Glutamatergic neuron (in vitro differentiated cells): ENCODE results near the gene TMEM14A. TPM values are rescaled to one million over a fixed set of nuclear protein-coding genes. Genes with fewer than 3 reads are reported as not detected.
"Not testable (repeated sequence)": the region's sequence is repeated elsewhere in the genome, so short reads cannot be mapped to it uniquely, and the experiment has no call there.

Experiments
- DNase-seq: peaks from one replicate; pipeline ENCODE4 v3.0.0; 2022
- H3K27ac Mint-ChIP-seq: one replicate; pipeline ENCODE4 v1.8.0; 2020; ENCODE audit warnings: mild to moderate bottlenecking, mixed read lengths, inconsistent platforms; ENCODE audit not compliant: unreplicated experiment
- H3K27me3 Mint-ChIP-seq: one replicate; pipeline ENCODE4 v1.8.0; 2020; ENCODE audit warnings: mild to moderate bottlenecking, moderate library complexity, mixed read lengths, inconsistent platforms; ENCODE audit not compliant: unreplicated experiment
- H3K36me3 Mint-ChIP-seq: one replicate; pipeline ENCODE4 v1.8.0; 2020; ENCODE audit warnings: mild to moderate bottlenecking, mixed read lengths, inconsistent platforms; ENCODE audit not compliant: unreplicated experiment
- H3K4me1 Mint-ChIP-seq: one replicate; pipeline ENCODE4 v1.8.0; 2020; ENCODE audit warnings: mild to moderate bottlenecking, low read depth, mixed read lengths, inconsistent platforms; ENCODE audit not compliant: unreplicated experiment
- H3K4me3 Mint-ChIP-seq: one replicate; pipeline ENCODE4 v1.8.0; 2020; ENCODE audit warnings: mild to moderate bottlenecking, mixed read lengths, inconsistent platforms; ENCODE audit not compliant: unreplicated experiment
- H3K9me3 Mint-ChIP-seq: one replicate; pipeline ENCODE4 v1.8.0; 2020; ENCODE audit warnings: mild to moderate bottlenecking, moderate library complexity, mixed read lengths, inconsistent platforms; ENCODE audit not compliant: unreplicated experiment
- CTCF ChIP-seq: fragments of 200-600 bp; sonication (generic); IDR thresholded peaks from one replicate; pipeline ENCODE4 v1.5.0; 2021; ENCODE audit not compliant: partially characterized antibody, unreplicated experiment
- total RNA-seq: library from RNA; stranded (reverse); fragmentation: NEBNext Ultra II Directional; extraction: Animal tissue kit (Norgen Biotek cat#: 25700); gene quantifications from one replicate; pipeline ENCODE4 v1.2.1, GENCODE V29; 2021; ENCODE audit not compliant: unreplicated experiment

Gene TMEM14A
- total RNA-seq, 1 donor from 2014 or later: 26.3 TPM

GRCh38 chr6:52707963-52708680, 37.2 kb downstream of the TMEM14A start:
- peaks cover 1% of the 10 kb centered on the region for H3K9me3 Mint-ChIP-seq
- no peaks in the 10 kb centered on the region for H3K27me3 Mint-ChIP-seq
- DNase-seq: no peak
- no peaks in the 10 kb centered on the region for H3K4me1 Mint-ChIP-seq
- H3K36me3 Mint-ChIP-seq: no peaks in the 10 kb centered on the region
- no peak for TF ChIP-seq CTCF
- no peak overlapping the region for H3K4me3 Mint-ChIP-seq
- H3K27ac Mint-ChIP-seq: no peak overlapping the region

- no peak overlapping the region for H3K4me3 Mint-ChIP-seq
- no peaks in the 10 kb centered on the region for H3K4me1 Mint-ChIP-seq
- H3K9me3 Mint-ChIP-seq: peaks cover 1% of the 10 kb centered on the region
- TF ChIP-seq CTCF: no peak
- H3K27me3 Mint-ChIP-seq: no peaks in the 10 kb centered on the region
- H3K27ac Mint-ChIP-seq: no peak overlapping the region
- no peak for DNase-seq
- no peaks in the 10 kb centered on the region for H3K36me3 Mint-ChIP-seq
Measured at GRCh38 chr6:52712136-52712535, 41.2 kb downstream of the TMEM14A start.

GRCh38 chr6:52714761-52715160, 43.8 kb downstream of the TMEM14A start:
- not testable (repeated sequence) for H3K4me1 Mint-ChIP-seq, H3K27ac Mint-ChIP-seq, H3K9me3 Mint-ChIP-seq

GRCh38 chr6:52718550-52718949, 47.6 kb downstream of the TMEM14A start:
- no peaks in the 10 kb centered on the region for H3K36me3 Mint-ChIP-seq
- no peak for DNase-seq
- H3K4me3 Mint-ChIP-seq: no peak overlapping the region
- no peak overlapping the region for H3K27ac Mint-ChIP-seq
- no peaks in the 10 kb centered on the region for H3K9me3 Mint-ChIP-seq
- no peaks in the 10 kb centered on the region for H3K27me3 Mint-ChIP-seq
- H3K4me1 Mint-ChIP-seq: no peaks in the 10 kb centered on the region
- no peak for TF ChIP-seq CTCF

More at GRCh38 chr6:52714761-52715160, 43.8 kb downstream of the TMEM14A start:
- not testable (repeated sequence) for H3K4me3 Mint-ChIP-seq, DNase-seq, H3K27me3 Mint-ChIP-seq, H3K36me3 Mint-ChIP-seq

- no peak for DNase-seq
- H3K4me1 Mint-ChIP-seq: no peaks in the 10 kb centered on the region
- H3K27ac Mint-ChIP-seq: no peak overlapping the region
- TF ChIP-seq CTCF: no peak
- H3K27me3 Mint-ChIP-seq: peaks cover 2% of the 10 kb centered on the region
- H3K4me3 Mint-ChIP-seq: no peak overlapping the region
- no peaks in the 10 kb centered on the region for H3K36me3 Mint-ChIP-seq
- H3K9me3 Mint-ChIP-seq: no peaks in the 10 kb centered on the region
Measured at GRCh38 chr6:52720321-52720720, 49.4 kb downstream of the TMEM14A start.

- H3K36me3 Mint-ChIP-seq: no peaks in the 10 kb centered on the region
- no peak overlapping the region for H3K27ac Mint-ChIP-seq
- TF ChIP-seq CTCF: no peak
- no peaks in the 10 kb centered on the region for H3K4me1 Mint-ChIP-seq
- no peak for DNase-seq
- H3K4me3 Mint-ChIP-seq: no peak overlapping the region
- H3K9me3 Mint-ChIP-seq: no peaks in the 10 kb centered on the region
- H3K27me3 Mint-ChIP-seq: peaks cover 2% of the 10 kb centered on the region
Measured at GRCh38 chr6:52724042-52724405, 53.1 kb downstream of the TMEM14A start.
